K562 (cell line): ENCODE results near the gene NQO2. TPM values are rescaled to one million over a fixed set of nuclear protein-coding genes. Genes with fewer than 3 reads are reported as not detected.
"Not testable (repeated sequence)": the region's sequence is repeated elsewhere in the genome, so short reads cannot be mapped to it uniquely, and the experiment has no call there.

Experiments used
- ATF1 ChIP-seq, 2 experiments: fragments of 450-650 bp in 1 of 2; IDR thresholded peaks; 2 replicates each; pipeline ENCODE4 v1.6.1; 2016; ENCODE audit warnings: missing compliant biosample characterization in 1 of 2, missing genetic modification characterization in 1 of 2
- ATF3 ChIP-seq, 2 experiments: fragments of 450-650 bp in 1 of 2; sonication (generic) in 1 of 2; formaldehyde crosslinking in 1 of 2; IDR thresholded peaks in 1 of 2; conservative IDR thresholded peaks in 1 of 2; 2 replicates each; pipeline versions ENCODE4 v1.6.1 to v1.8.1; 2016 to 2023; ENCODE audit warnings: mild to moderate bottlenecking in 2 of 2, moderate library complexity in 2 of 2, inconsistent platforms in 1 of 2, missing genetic modification reagents in 1 of 2
- ATF7 ChIP-seq: fragments of 450-650 bp; IDR thresholded peaks from 2 replicates; pipeline ENCODE4 v1.7.1; 2014; ENCODE audit warnings: mild to moderate bottlenecking, moderate library complexity
- BRD9 ChIP-seq: fragments of 450-650 bp; IDR thresholded peaks from 2 replicates; pipeline ENCODE4 v1.6.1; 2018; ENCODE audit warnings: low read depth; ENCODE audit not compliant: partially characterized antibody
- CTCF ChIP-seq, 3 experiments: IDR thresholded peaks in 2 of 3; conservative IDR thresholded peaks in 1 of 3; 2 replicates each; pipeline ENCODE4 v1.5.1; 2011 to 2012; ENCODE audit warnings: low read length in 3 of 3, mild to moderate bottlenecking in 3 of 3, control low read depth in 2 of 3, improper control_type of control experiment in 1 of 3, inconsistent platforms in 1 of 3, low read depth in 1 of 3, mixed read lengths in 1 of 3, moderate library complexity in 1 of 3; ENCODE audit not compliant: insufficient read depth in 2 of 3
- EP400 ChIP-seq: fragments of 450-650 bp; IDR thresholded peaks from 2 replicates; pipeline ENCODE4 v1.6.1; 2017; ENCODE audit warnings: antibody characterized with exemption, mild to moderate bottlenecking, moderate library complexity
- HDGF ChIP-seq: fragments of 450-650 bp; IDR thresholded peaks from 2 replicates; pipeline ENCODE4 v1.6.1; 2016
- NR2F6 ChIP-seq: fragments of 450-650 bp; formaldehyde crosslinking; IDR thresholded peaks from 2 replicates; pipeline ENCODE4 v1.4.0; 2020; ENCODE audit warnings: mild to moderate bottlenecking
- TEAD1 ChIP-seq, 2 experiments: fragments of 450-650 bp in 1 of 2; sonication (generic) in 1 of 2; formaldehyde crosslinking; IDR thresholded peaks; 2 replicates each; pipeline versions ENCODE4 v1.4.0 to v1.8.0; 2020 to 2022; ENCODE audit warnings: mild to moderate bottlenecking in 2 of 2, missing genetic modification reagents in 1 of 2
- ZNF24 ChIP-seq: fragments of 450-650 bp; IDR thresholded peaks from 2 replicates; pipeline ENCODE4 v1.6.1; 2016
- ZNF311 ChIP-seq: fragments of 250-450 bp; sonication (Bioruptor Pico); IDR thresholded peaks from 2 replicates; pipeline ENCODE4 v1.4.0; 2020; ENCODE audit warnings: mild to moderate bottlenecking, moderate library complexity
- ZNF592 ChIP-seq: fragments of 450-650 bp; IDR thresholded peaks from 2 replicates; pipeline ENCODE4 v1.6.1; 2017; ENCODE audit warnings: antibody characterized with exemption, mild to moderate bottlenecking
- polyA plus RNA-seq, 8 experiments: library from polyadenylated mRNA; depleted of rRNA in 4 of 8; stranded (reverse) in 5 of 8; unstranded in 3 of 8; fragments of >200 nt; fragmentation: Nextera tagmentation in 2 of 8; fragmentation: Illumina TruSeq in 1 of 8; extraction: Ambion mirVana in 2 of 8; extraction: Trizol in 1 of 8; gene quantifications; 2 replicates each; pipeline versions ENCODE4 v1.2.1 to v1.2.3, GENCODE V29; 2011 to 2014; ENCODE audit warnings: inconsistent platforms in 1 of 8, missing spikeins in 1 of 8
- total RNA-seq, 7 experiments: library from RNA; depleted of rRNA in 6 of 7; stranded (reverse); fragments of >200 nt in 6 of 7; fragmentation: Illumina TruSeq in 2 of 7; extraction: Trizol in 2 of 7; gene quantifications; 2 replicates each; pipeline versions ENCODE4 v1.2.1 to v1.2.3, GENCODE V29; 2011 to 2021; ENCODE audit warnings: low replicate concordance in 1 of 7

NQO2 gene
- total and polyA plus RNA-seq, 9 of the 15 experiments (the other 6 are each of a cell fraction or from before 2014, with no cell fraction given), result 54.6 to 214 (median 116) TPM

- peak; percentile 68; the same call in 1 of the 2 replicates for TF ChIP-seq NR2F6
- peak; percentile 48 for TF ChIP-seq BRD9
- 0 out of 2 replicates have a peak, but pooled peaks have one; percentile 26 for TF ChIP-seq ZNF592
- peak; percentile 37 to 78 (median 42); a peak in 4 of 6 replicates for TF ChIP-seq CTCF (IDR thresholded peaks at IDR 0.05 in 2 of 3, conservative IDR thresholded peaks at IDR 0.05 in 1 of 3; ENCODE audit: insufficient read depth in 2 of 3, low read depth in 1 of 3, low read length in 3 of 3)
- peak; percentile 67; the same call in 1 of the 2 replicates for TF ChIP-seq ATF7
- peak; percentile 74; the same call in 1 of the 2 replicates for TF ChIP-seq HDGF
- TF ChIP-seq ZNF311, result peak; percentile 53; the same call in 1 of the 2 replicates
- peak; percentile 29; the same call in 1 of the 2 replicates for TF ChIP-seq EP400
- TF ChIP-seq ATF1 (CRISPR knock-in tag; IDR thresholded peaks at IDR 0.05); ATF3 (CRISPR knock-in tag; conservative IDR thresholded peaks at IDR 0.05): not testable (repeated sequence)
- TF ChIP-seq ATF1 (tag; IDR thresholded peaks at IDR 0.05), result peak; percentile 55
- peak; percentile 77 for TF ChIP-seq ATF3 (IDR thresholded peaks at IDR 0.05)
- peak; percentile 96 for TF ChIP-seq ZNF24
- 0 out of 4 replicates have a peak, but pooled peaks of 1 of the 2 experiments have one; percentile 10 for TF ChIP-seq TEAD1 (CRISPR knock-in tag; IDR thresholded peaks at IDR 0.05)
These were observed 1.3 kb upstream of the NQO2 start (continued) for GRCh38 chr6:2998249-2998997.
